Measurements from ENCODE around the gene KCP. TPM values are rescaled to one million over a fixed set of nuclear protein-coding genes. Genes with fewer than 3 reads are reported as not detected.

KCP gene
- total RNA-seq, 1 experiment from 2014 or later: 5.3 TPM

- no peak overlapping the region for H2BK12ac ChIP-seq (ENCODE audit: insufficient read length, low read depth, low read length)
- no peaks in the 10 kb centered on the region for H3K27me3 ChIP-seq (ENCODE audit: insufficient read depth, low read length)
- Mint-ChIP-seq H3K36me3 (ENCODE audit: insufficient read depth in 1 of 3, low read depth in 3 of 3) (peaks cover 0 to 7% (median 0%) of the 10 kb centered on the region in 3 experiments; a peak in 1 of 7 replicates), H3K27me3 (ENCODE audit: low read depth) (no peaks in the 10 kb centered on the region), H3K9me3 (no peaks in the 10 kb centered on the region), H3K27ac (no peak overlapping the region), H3K4me3 (no peak overlapping the region), H3K4me1 (no peaks in the 10 kb centered on the region)
- no CpG with 5 or more reads among the region's 31 CpGs for WGBS (ENCODE audit: extremely low coverage, insufficient read length, low lambda C conversion rate)
- no peaks in the 10 kb centered on the region for H4K20me1 ChIP-seq (ENCODE audit: control insufficient read depth, insufficient read depth, insufficient read length)
- no peak overlapping the region for H2AK5ac ChIP-seq (ENCODE audit: insufficient read length, low read length)
- no peak overlapping the region for H3K14ac ChIP-seq (ENCODE audit: insufficient read depth, low read length)
- H3K4me2 ChIP-seq (ENCODE audit: insufficient read depth, insufficient read length, low read length): no peak overlapping the region
- H3K23me2 ChIP-seq (ENCODE audit: insufficient read length, low read depth, low read length, poor library complexity, severe bottlenecking): no peaks in the 10 kb centered on the region
- H3K9me3 ChIP-seq (ENCODE audit: control insufficient read depth, low read depth, low read length): no peaks in the 10 kb centered on the region
- no peak overlapping the region for H3K23ac ChIP-seq (ENCODE audit: insufficient read length, low read depth, low read length)
- no peak overlapping the region for H3K56ac ChIP-seq (ENCODE audit: insufficient read length, low read depth, low read length)
- H2AFZ ChIP-seq (ENCODE audit: low read length): no peak overlapping the region
- no peak overlapping the region for H2BK15ac ChIP-seq (ENCODE audit: low read depth, low read length)
- H4K5ac ChIP-seq (ENCODE audit: insufficient read length, low read depth, low read length): no peak overlapping the region
- no peak overlapping the region for H4K8ac ChIP-seq (replicated peaks; ENCODE audit: insufficient read length, low read depth, low read length)
- no peak overlapping the region for H2BK5ac ChIP-seq (ENCODE audit: insufficient read length, low read length)
- no peak overlapping the region for H3K9ac ChIP-seq (ENCODE audit: extremely low read depth, insufficient read length, low read length)
- H3K27ac ChIP-seq (ENCODE audit: insufficient read length, low read depth, low read length): no peak overlapping the region
- no peak overlapping the region for H2BK20ac ChIP-seq (ENCODE audit: low read depth, low read length, poor library complexity, severe bottlenecking)
- H3K4ac ChIP-seq (ENCODE audit: low read depth, low read length): no peak overlapping the region
- H4K91ac ChIP-seq (ENCODE audit: insufficient read length, low read depth, low read length): no peak overlapping the region
- H3K4me1 ChIP-seq (ENCODE audit: insufficient read depth, low read length): no peaks in the 10 kb centered on the region
- no peaks in the 10 kb centered on the region for H3K79me2 ChIP-seq (ENCODE audit: insufficient read depth, low read length)
- no peak for DNase-seq
- no peaks in the 10 kb centered on the region for H3K79me1 ChIP-seq (ENCODE audit: insufficient read depth, low read depth, low read length, poor library complexity, severe bottlenecking)
- TF ChIP-seq, protein P1, sequence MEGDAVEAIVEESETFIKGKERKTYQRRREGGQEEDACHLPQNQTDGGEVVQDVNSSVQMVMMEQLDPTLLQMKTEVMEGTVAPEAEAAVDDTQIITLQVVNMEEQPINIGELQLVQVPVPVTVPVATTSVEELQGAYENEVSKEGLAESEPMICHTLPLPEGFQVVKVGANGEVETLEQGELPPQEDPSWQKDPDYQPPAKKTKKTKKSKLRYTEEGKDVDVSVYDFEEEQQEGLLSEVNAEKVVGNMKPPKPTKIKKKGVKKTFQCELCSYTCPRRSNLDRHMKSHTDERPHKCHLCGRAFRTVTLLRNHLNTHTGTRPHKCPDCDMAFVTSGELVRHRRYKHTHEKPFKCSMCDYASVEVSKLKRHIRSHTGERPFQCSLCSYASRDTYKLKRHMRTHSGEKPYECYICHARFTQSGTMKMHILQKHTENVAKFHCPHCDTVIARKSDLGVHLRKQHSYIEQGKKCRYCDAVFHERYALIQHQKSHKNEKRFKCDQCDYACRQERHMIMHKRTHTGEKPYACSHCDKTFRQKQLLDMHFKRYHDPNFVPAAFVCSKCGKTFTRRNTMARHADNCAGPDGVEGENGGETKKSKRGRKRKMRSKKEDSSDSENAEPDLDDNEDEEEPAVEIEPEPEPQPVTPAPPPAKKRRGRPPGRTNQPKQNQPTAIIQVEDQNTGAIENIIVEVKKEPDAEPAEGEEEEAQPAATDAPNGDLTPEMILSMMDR (conservative IDR thresholded peaks at IDR 0.05): no peak
- H2BK120ac ChIP-seq (ENCODE audit: low read depth, low read length, poor library complexity, severe bottlenecking): no peak overlapping the region
- H3T11ph ChIP-seq (ENCODE audit: low read length): no peak overlapping the region
- no peak overlapping the region for H3K18ac ChIP-seq (ENCODE audit: insufficient read length, low read depth, low read length)
These were observed 62.0 kb downstream of the KCP start for GRCh38 chr7:128848289-128849155.
